ENCODE measurements around the gene CDC42BPA. TPM values are rescaled to one million over a fixed set of nuclear protein-coding genes. Genes with fewer than 3 reads are reported as not detected.

The CDC42BPA gene
- polyA plus RNA-seq, 4 donors: 10.8 to 19.9 (median 13.8) TPM

DNA sequence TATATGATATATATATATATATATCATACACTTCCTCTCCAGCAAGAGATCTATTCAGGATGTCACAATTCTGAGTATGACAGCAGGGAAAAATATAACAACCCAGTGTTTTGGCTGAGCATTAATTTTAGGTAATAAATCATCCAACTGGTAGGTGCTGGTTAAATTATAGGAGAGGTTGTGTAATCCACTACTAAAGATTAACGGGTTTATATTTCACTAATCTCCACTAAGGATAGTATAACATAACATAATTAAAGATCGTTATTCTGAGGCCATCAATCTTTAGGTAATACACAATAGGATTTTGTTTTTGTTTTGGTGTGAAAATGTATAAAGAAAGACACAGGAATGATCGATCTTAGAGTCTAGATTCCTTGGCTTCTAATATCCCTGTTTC is 276.0 kb downstream of the CDC42BPA start:
- WGBS, 3 donors: 71 to 79% (median 71%) methylated on average over 3 of the region's 3 CpGs
- Histone ChIP-seq H3K36me3 (ENCODE audit: control insufficient read depth in 3 of 3, insufficient read depth in 2 of 3, low read depth in 1 of 3, low read length in 3 of 3) (peaks cover 0 to 7% (median 5%) of the 10 kb centered on the region in 3 donors), H3K27me3 (ENCODE audit: control insufficient read depth in 3 of 3, insufficient read depth in 3 of 3, low read length in 3 of 3) (no peaks in the 10 kb centered on the region), H3K27ac (ENCODE audit: low read depth in 1 of 3, low read length in 2 of 3) (no peak overlapping the region), H3K4me3 (ENCODE audit: low read depth in 1 of 3, low read length in 3 of 3) (no peak overlapping the region), H3K4me1 (ENCODE audit: control insufficient read depth in 3 of 3, insufficient read depth in 2 of 3, low read depth in 1 of 3, low read length in 2 of 3) (no peaks in the 10 kb centered on the region), H3K9me3 (ENCODE audit: control insufficient read depth in 2 of 2, insufficient read depth in 1 of 2, low read depth in 1 of 2, low read length in 1 of 2) (no peaks in the 10 kb centered on the region)
- FAIRE-seq (no peak), DNase-seq (no peak)

DNA sequence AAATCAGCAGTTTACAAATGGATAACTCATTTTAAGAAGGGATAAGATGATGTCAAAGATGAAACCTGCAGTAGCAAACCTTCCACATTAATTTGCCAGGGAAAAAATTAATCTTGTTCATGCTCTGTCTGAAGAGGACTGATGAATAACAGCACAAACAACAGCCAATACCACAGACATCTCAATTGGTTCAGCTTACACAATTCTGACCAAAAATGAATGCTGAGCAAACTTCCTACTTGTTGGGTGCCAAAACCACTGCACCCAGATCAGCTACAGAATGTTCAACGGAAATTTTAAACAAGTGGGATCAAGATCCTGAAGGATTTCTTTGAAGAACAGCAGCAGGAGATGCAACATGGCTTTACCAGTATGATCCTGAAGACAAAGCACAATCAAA is 279.9 kb downstream of the CDC42BPA start:
- peaks cover 0 to 5% (median 3%) of the 10 kb centered on the region in 3 donors for H3K36me3 ChIP-seq (ENCODE audit: control insufficient read depth in 3 of 3, insufficient read depth in 2 of 3, low read depth in 1 of 3, low read length in 3 of 3)
- H3K4me3 ChIP-seq (ENCODE audit: low read depth in 1 of 3, low read length in 3 of 3): no peak overlapping the region
- no peaks in the 10 kb centered on the region for H3K27me3 ChIP-seq (ENCODE audit: control insufficient read depth in 3 of 3, insufficient read depth in 3 of 3, low read length in 3 of 3)
- FAIRE-seq (no peak), DNase-seq (no peak)
- H3K9me3 ChIP-seq (ENCODE audit: control insufficient read depth in 2 of 2, insufficient read depth in 1 of 2, low read depth in 1 of 2, low read length in 1 of 2): no peaks in the 10 kb centered on the region
- WGBS, 3 donors: 86 to 97% (median 86%) methylated on average over 1 of the region's 1 CpG
- no peaks in the 10 kb centered on the region for H3K4me1 ChIP-seq (ENCODE audit: control insufficient read depth in 3 of 3, insufficient read depth in 2 of 3, low read depth in 1 of 3, low read length in 2 of 3)
- no peak overlapping the region for H3K27ac ChIP-seq (ENCODE audit: low read depth in 1 of 3, low read length in 2 of 3)

DNA sequence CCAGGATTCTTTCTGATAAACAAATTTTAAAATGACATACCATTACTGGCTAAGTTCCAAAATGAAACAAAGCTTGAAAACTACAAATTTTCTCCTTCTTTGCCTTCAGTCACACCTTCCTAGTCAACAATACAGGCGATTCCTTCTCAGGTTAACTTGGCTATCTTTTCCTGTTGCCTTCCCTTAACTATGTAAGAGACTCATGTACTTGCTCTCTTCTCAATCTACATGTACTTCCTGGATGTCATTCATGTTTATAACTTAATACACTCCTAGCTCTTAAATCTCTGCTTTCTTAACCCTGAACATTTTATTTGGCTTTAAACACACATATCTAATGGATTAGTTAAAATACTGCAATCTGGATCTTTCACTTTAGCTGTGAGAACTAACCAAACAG is 281.2 kb downstream of the CDC42BPA start:
- WGBS, 3 donors: 81 to 91% (median 86%) methylated on average over 1 of the region's 1 CpG
- FAIRE-seq: no peak
- no peaks in the 10 kb centered on the region for H3K4me1 ChIP-seq (ENCODE audit: control insufficient read depth in 3 of 3, insufficient read depth in 2 of 3, low read depth in 1 of 3, low read length in 2 of 3)
- H3K36me3 ChIP-seq (ENCODE audit: control insufficient read depth in 3 of 3, insufficient read depth in 2 of 3, low read depth in 1 of 3, low read length in 3 of 3): peaks cover 0 to 8% (median 3%) of the 10 kb centered on the region in 3 donors
- no peaks in the 10 kb centered on the region for H3K27me3 ChIP-seq (ENCODE audit: control insufficient read depth in 3 of 3, insufficient read depth in 3 of 3, low read length in 3 of 3)
- H3K9me3 ChIP-seq (ENCODE audit: control insufficient read depth in 2 of 2, insufficient read depth in 1 of 2, low read depth in 1 of 2, low read length in 1 of 2): no peaks in the 10 kb centered on the region
- H3K4me3 ChIP-seq (ENCODE audit: low read depth in 1 of 3, low read length in 3 of 3): no peak overlapping the region
- H3K27ac ChIP-seq (ENCODE audit: low read depth in 1 of 3, low read length in 2 of 3): no peak overlapping the region
- DNase-seq: no peak

DNA sequence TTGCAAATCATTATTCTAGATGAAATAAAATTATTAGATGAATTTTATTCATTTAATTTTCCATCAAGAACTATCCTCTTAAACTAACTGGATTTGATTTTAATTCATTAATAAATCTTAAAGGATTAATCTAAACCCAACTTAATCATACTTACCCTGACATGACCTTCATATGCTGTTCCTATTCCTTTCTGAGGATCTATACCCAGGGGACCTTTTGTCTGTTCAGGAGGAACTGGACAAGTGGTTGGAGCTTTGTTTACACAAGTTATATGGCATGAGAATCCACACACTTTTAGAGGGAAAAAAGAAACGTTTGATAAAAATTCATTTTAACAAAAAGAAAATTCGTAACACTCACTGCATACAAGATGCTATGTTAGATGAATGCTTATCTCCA is 283.0 kb downstream of the CDC42BPA start:
- peak; percentile 19 for FAIRE-seq
- Histone ChIP-seq H3K27ac (ENCODE audit: low read depth in 1 of 3, low read length in 2 of 3) (no peak overlapping the region), H3K27me3 (ENCODE audit: control insufficient read depth in 3 of 3, insufficient read depth in 3 of 3, low read length in 3 of 3) (no peaks in the 10 kb centered on the region), H3K9me3 (ENCODE audit: control insufficient read depth in 2 of 2, insufficient read depth in 1 of 2, low read depth in 1 of 2, low read length in 1 of 2) (no peaks in the 10 kb centered on the region), H3K4me3 (ENCODE audit: low read depth in 1 of 3, low read length in 3 of 3) (no peak overlapping the region), H3K4me1 (ENCODE audit: control insufficient read depth in 3 of 3, insufficient read depth in 2 of 3, low read depth in 1 of 3, low read length in 2 of 3) (no peaks in the 10 kb centered on the region), H3K36me3 (ENCODE audit: control insufficient read depth in 3 of 3, insufficient read depth in 2 of 3, low read depth in 1 of 3, low read length in 3 of 3) (peaks cover 0 to 8% (median 3%) of the 10 kb centered on the region in 3 donors)
- DNase-seq: no peak
- WGBS, 3 donors: 67 to 73% (median 70%) methylated on average over 2 of the region's 2 CpGs

DNA sequence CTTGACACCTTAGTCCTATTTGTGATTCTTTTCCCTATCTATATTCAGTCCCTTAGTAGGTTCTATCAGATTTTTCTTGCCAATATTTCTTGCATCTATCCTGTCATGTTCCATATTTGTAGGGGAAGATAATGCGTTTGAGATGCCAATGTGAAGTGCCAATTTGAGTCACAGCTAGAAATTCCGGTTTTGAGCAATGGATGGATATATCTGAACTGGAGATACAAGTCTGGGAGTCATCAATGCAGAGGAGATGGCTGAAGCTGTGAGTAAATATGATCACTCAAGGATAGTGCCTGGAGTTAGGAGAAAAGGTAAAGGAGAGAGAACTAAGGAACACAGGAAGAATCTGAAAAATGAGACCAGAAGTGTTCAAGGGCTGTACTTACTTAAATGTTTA is 284.4 kb downstream of the CDC42BPA start:
- Histone ChIP-seq H3K9me3 (ENCODE audit: control insufficient read depth in 2 of 2, insufficient read depth in 1 of 2, low read depth in 1 of 2, low read length in 1 of 2) (no peaks in the 10 kb centered on the region), H3K4me1 (ENCODE audit: control insufficient read depth in 3 of 3, insufficient read depth in 2 of 3, low read depth in 1 of 3, low read length in 2 of 3) (no peaks in the 10 kb centered on the region), H3K27ac (ENCODE audit: low read depth in 1 of 3, low read length in 2 of 3) (no peak overlapping the region), H3K27me3 (ENCODE audit: control insufficient read depth in 3 of 3, insufficient read depth in 3 of 3, low read length in 3 of 3) (no peaks in the 10 kb centered on the region), H3K4me3 (ENCODE audit: low read depth in 1 of 3, low read length in 3 of 3) (no peak overlapping the region), H3K36me3 (ENCODE audit: control insufficient read depth in 3 of 3, insufficient read depth in 2 of 3, low read depth in 1 of 3, low read length in 3 of 3) (peaks cover 0 to 8% (median 4%) of the 10 kb centered on the region in 3 donors)
- FAIRE-seq: no peak
- WGBS, 3 donors: 71 to 94% (median 92%) methylated on average over 2 of the region's 2 CpGs
- no peak for DNase-seq

DNA sequence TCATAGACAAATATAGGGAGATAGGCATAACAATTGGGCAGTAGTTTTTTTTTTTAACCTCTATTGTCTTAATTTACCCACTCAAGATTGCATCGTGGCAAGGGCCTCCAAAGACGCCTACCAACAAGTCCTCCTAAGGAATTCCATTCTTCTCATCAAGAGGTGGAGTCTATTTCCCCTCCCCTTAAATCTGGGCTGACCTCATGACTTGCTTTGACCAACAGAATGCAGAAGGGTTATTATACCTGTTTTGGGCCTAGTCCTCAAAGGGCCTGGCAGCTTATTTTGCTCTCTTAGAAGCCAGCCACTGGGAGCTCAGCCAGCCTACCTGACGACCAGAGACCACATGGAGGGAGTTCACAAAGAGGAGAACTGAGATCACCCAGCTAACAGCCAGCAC is 285.9 kb downstream of the CDC42BPA start:
- no peak for DNase-seq
- WGBS, 3 donors: 79 to 85% (median 80%) methylated on average over 3 of the region's 3 CpGs
- H3K9me3 ChIP-seq (ENCODE audit: control insufficient read depth in 2 of 2, insufficient read depth in 1 of 2, low read depth in 1 of 2, low read length in 1 of 2): no peaks in the 10 kb centered on the region
- H3K27me3 ChIP-seq (ENCODE audit: control insufficient read depth in 3 of 3, insufficient read depth in 3 of 3, low read length in 3 of 3): no peaks in the 10 kb centered on the region
- H3K27ac ChIP-seq (ENCODE audit: low read depth in 1 of 3, low read length in 2 of 3): no peak overlapping the region
- peaks cover 0 to 10% (median 8%) of the 10 kb centered on the region in 3 donors for H3K36me3 ChIP-seq (ENCODE audit: control insufficient read depth in 3 of 3, insufficient read depth in 2 of 3, low read depth in 1 of 3, low read length in 3 of 3)
- H3K4me3 ChIP-seq (ENCODE audit: low read depth in 1 of 3, low read length in 3 of 3): no peak overlapping the region
- H3K4me1 ChIP-seq (ENCODE audit: control insufficient read depth in 3 of 3, insufficient read depth in 2 of 3, low read depth in 1 of 3, low read length in 2 of 3): no peaks in the 10 kb centered on the region
- FAIRE-seq: no peak

DNA sequence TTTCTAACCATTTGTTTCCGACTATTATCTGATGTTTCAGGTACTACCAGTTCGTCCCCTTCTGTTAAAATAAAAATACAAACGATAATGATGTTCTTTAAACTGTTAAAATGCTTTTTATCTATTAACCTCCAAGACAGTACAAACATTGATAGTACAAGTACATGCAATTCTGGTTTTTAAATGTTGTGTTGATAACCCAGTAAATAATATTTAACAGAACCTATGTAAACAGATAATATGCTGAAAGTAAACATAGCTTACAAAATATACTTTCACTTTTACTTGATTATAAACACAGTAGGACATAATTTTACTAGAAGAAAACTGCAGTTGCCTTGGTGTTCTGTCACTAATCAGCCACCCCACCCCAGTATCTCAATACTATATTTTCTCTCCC is 301.3 kb downstream of the CDC42BPA start:
- peaks cover 0 to 7% (median 0%) of the 10 kb centered on the region in 3 donors for H3K36me3 ChIP-seq (ENCODE audit: control insufficient read depth in 3 of 3, insufficient read depth in 2 of 3, low read depth in 1 of 3, low read length in 3 of 3)
- no peaks in the 10 kb centered on the region for H3K4me1 ChIP-seq (ENCODE audit: control insufficient read depth in 3 of 3, insufficient read depth in 2 of 3, low read depth in 1 of 3, low read length in 2 of 3)
- FAIRE-seq (no peak), DNase-seq (peak in 1 of 2 donors; percentile 14)
- 24 to 62% (median 26%) methylated on average over 3 of the region's 3 CpGs for WGBS, 3 donors
- H3K4me3 ChIP-seq (ENCODE audit: low read depth in 1 of 3, low read length in 3 of 3): no peak overlapping the region
- H3K27me3 ChIP-seq (ENCODE audit: control insufficient read depth in 3 of 3, insufficient read depth in 3 of 3, low read length in 3 of 3): no peaks in the 10 kb centered on the region
- H3K9me3 ChIP-seq (ENCODE audit: control insufficient read depth in 2 of 2, insufficient read depth in 1 of 2, low read depth in 1 of 2, low read length in 1 of 2): peaks cover 0 to 8% of the 10 kb centered on the region in 2 donors
- H3K27ac ChIP-seq (ENCODE audit: low read depth in 1 of 3, low read length in 2 of 3): no peak overlapping the region

DNA sequence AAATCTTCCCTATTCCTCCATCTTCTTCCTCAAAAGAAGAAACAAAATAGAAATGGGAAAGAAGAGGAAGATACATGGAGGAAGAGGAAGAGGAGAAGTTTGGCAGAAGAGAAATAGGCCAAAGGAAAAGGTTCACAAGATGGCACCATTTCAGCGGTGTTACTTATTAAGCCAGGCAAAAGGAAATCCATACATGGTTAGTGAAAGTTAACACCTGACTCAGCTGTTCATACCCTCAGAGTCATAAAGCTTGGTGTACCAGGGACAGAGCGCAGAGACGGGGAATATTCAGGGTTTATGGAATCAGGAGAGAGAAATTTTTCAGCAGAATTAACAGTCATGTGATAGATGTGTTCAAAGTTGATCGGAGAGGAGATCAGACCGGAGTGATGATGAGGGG is 307.6 kb downstream of the CDC42BPA start:
- Histone ChIP-seq H3K36me3 (ENCODE audit: control insufficient read depth in 3 of 3, insufficient read depth in 2 of 3, low read depth in 1 of 3, low read length in 3 of 3) (peaks cover 0 to 11% (median 4%) of the 10 kb centered on the region in 3 donors), H3K9me3 (ENCODE audit: control insufficient read depth in 2 of 2, insufficient read depth in 1 of 2, low read depth in 1 of 2, low read length in 1 of 2) (peaks cover 0 to 2% of the 10 kb centered on the region in 2 donors), H3K27ac (ENCODE audit: low read depth in 1 of 3, low read length in 2 of 3) (no peak overlapping the region), H3K27me3 (ENCODE audit: control insufficient read depth in 3 of 3, insufficient read depth in 3 of 3, low read length in 3 of 3) (no peaks in the 10 kb centered on the region), H3K4me1 (ENCODE audit: control insufficient read depth in 3 of 3, insufficient read depth in 2 of 3, low read depth in 1 of 3, low read length in 2 of 3) (no peaks in the 10 kb centered on the region), H3K4me3 (ENCODE audit: low read depth in 1 of 3, low read length in 3 of 3) (no peak overlapping the region)
- WGBS, 3 donors: 88 to 93% (median 91%) methylated on average over 5 of the region's 5 CpGs
- no peak for FAIRE-seq
- DNase-seq: peak; percentile 34 to 36

DNA sequence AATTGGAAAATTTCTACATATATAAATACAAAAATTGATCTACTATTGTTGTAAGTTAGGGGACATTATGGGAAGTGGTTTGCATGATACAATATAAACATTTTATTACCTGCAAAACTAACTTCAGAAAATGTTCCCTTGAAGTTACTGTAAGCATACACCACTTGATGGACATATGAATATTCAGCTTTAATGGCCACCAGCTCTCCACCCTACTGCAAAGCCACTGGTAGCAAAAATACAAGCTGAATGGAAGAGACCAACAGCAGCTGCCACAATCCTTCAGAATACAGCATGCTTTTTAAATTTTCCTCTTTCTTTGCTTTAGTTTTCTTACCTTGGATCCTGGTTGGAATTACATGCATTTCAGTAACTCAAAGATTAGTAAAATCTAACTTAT is 308.4 kb downstream of the CDC42BPA start:
- Histone ChIP-seq H3K9me3 (ENCODE audit: control insufficient read depth in 2 of 2, insufficient read depth in 1 of 2, low read depth in 1 of 2, low read length in 1 of 2) (peaks cover 0 to 2% of the 10 kb centered on the region in 2 donors), H3K27ac (ENCODE audit: low read depth in 1 of 3, low read length in 2 of 3) (no peak overlapping the region), H3K4me3 (ENCODE audit: low read depth in 1 of 3, low read length in 3 of 3) (no peak overlapping the region), H3K36me3 (ENCODE audit: control insufficient read depth in 3 of 3, insufficient read depth in 2 of 3, low read depth in 1 of 3, low read length in 3 of 3) (peaks cover 0 to 7% (median 4%) of the 10 kb centered on the region in 3 donors), H3K4me1 (ENCODE audit: control insufficient read depth in 3 of 3, insufficient read depth in 2 of 3, low read depth in 1 of 3, low read length in 2 of 3) (no peaks in the 10 kb centered on the region), H3K27me3 (ENCODE audit: control insufficient read depth in 3 of 3, insufficient read depth in 3 of 3, low read length in 3 of 3) (no peaks in the 10 kb centered on the region)
- FAIRE-seq (no peak), DNase-seq (no peak)
